GM23248 (cell line): ENCODE data around the gene CSRNP3.

Source experiments
- EZH2 ChIP-seq: fragments of 200-600 bp; sonication (generic); IDR thresholded peaks from 2 replicates; pipeline ENCODE4 v1.6.1; 2018; ENCODE audit warnings: antibody characterized with exemption, mild to moderate bottlenecking; ENCODE audit not compliant: insufficient read depth, poor library complexity, severe bottlenecking
- EZH2phosphoT487 ChIP-seq: fragments of 200-600 bp; sonication (generic); IDR thresholded peaks from 2 replicates; pipeline ENCODE4 v1.6.1; 2018; ENCODE audit warnings: antibody characterized with exemption, moderate library complexity, mild to moderate bottlenecking, low read depth; ENCODE audit not compliant: insufficient read depth

- TF ChIP-seq EZH2phosphoT487: no peak
- TF ChIP-seq EZH2: no peak
These were observed 104.3 kb downstream of the CSRNP3 start for GRCh38 chr2:165573534-165574461.
